OCI-LY1 (cell line): ENCODE data around the gene THRSP.

ENCODE experiments used
- H2AFZ ChIP-seq: fragments of 200-600 bp; sonication (generic), shearing (Covaris generic); 2 replicates; pipeline ENCODE4 v1.6.0; 2014; ENCODE audit warnings: antibody characterized with exemption, mild to moderate bottlenecking, low read length
- H3F3A ChIP-seq: fragments of 200-600 bp; sonication (generic), shearing (Covaris generic); 2 replicates; pipeline ENCODE4 v1.6.0; 2014; ENCODE audit warnings: mild to moderate bottlenecking, antibody characterized with exemption, low read length, moderate library complexity; ENCODE audit not compliant: insufficient read depth
- H3K27ac ChIP-seq: fragments of 200-600 bp; sonication (generic); 2 replicates; pipeline ENCODE4 v1.5.1; 2014; ENCODE audit warnings: low read length, mixed run types, mild to moderate bottlenecking, low read depth; ENCODE audit not compliant: poor library complexity, severe bottlenecking
- H3K27me3 ChIP-seq: fragments of 200-600 bp; sonication (generic); 2 replicates; pipeline ENCODE4 v1.6.0; 2014; ENCODE audit warnings: antibody characterized with exemption, mild to moderate bottlenecking, low read length, moderate library complexity; ENCODE audit not compliant: insufficient read depth
- H3K36me3 ChIP-seq: fragments of 200-600 bp; sonication (generic); 2 replicates; pipeline ENCODE4 v1.6.1; 2014; ENCODE audit warnings: mild to moderate bottlenecking, antibody characterized with exemption, low read length, moderate library complexity, mixed read lengths; ENCODE audit not compliant: insufficient read depth
- H3K4me1 ChIP-seq: fragments of 200-600 bp; sonication (generic); 2 replicates; pipeline ENCODE4 v1.5.1; 2014; ENCODE audit warnings: mild to moderate bottlenecking, low read length, moderate library complexity; ENCODE audit not compliant: insufficient read depth, severe bottlenecking
- H3K4me2 ChIP-seq: fragments of 200-600 bp; sonication (generic), shearing (Covaris generic); 2 replicates; pipeline ENCODE4 v1.6.1; 2014; ENCODE audit warnings: low read length
- H3K4me3 ChIP-seq: fragments of 200-600 bp; sonication (generic); 2 replicates; pipeline ENCODE4 v1.5.1; 2014; ENCODE audit warnings: low read length, low read depth, mild to moderate bottlenecking, mixed read lengths; ENCODE audit not compliant: poor library complexity, severe bottlenecking
- H3K79me2 ChIP-seq: fragments of 200-600 bp; shearing (Covaris generic); 2 replicates; pipeline ENCODE4 v1.6.1; 2016; ENCODE audit warnings: mixed run types, low read length, mixed read lengths; ENCODE audit not compliant: insufficient read depth
- H3K9ac ChIP-seq: fragments of 200-600 bp; sonication (generic), shearing (Covaris generic); 2 replicates; pipeline ENCODE4 v1.6.1; 2014; ENCODE audit warnings: mild to moderate bottlenecking, low read length, mixed read lengths
- H3K9me2 ChIP-seq: fragments of 200-600 bp; sonication (generic), shearing (Covaris generic); 2 replicates; pipeline ENCODE4 v1.6.1; 2014; ENCODE audit warnings: low read depth, mild to moderate bottlenecking, low read length, mixed read lengths
- H3K9me3 ChIP-seq: fragments of 200-600 bp; shearing (Covaris generic); 2 replicates; pipeline ENCODE4 v1.6.1; 2014; ENCODE audit warnings: low read length, mixed read lengths
- H4K20me1 ChIP-seq: fragments of 200-600 bp; sonication (generic), shearing (Covaris generic); 2 replicates; pipeline ENCODE4 v1.6.0; 2016; ENCODE audit warnings: mild to moderate bottlenecking, low read length; ENCODE audit not compliant: insufficient read depth
- CTCF ChIP-seq: fragments of 200-600 bp; sonication (generic), shearing (Covaris generic); IDR thresholded peaks from 2 replicates; pipeline ENCODE4 v1.5.1; 2017; ENCODE audit warnings: mild to moderate bottlenecking, antibody characterized with exemption, low read length, moderate library complexity, mixed read lengths
- EZH2 ChIP-seq: fragments of 200-600 bp; sonication (generic), shearing (Covaris generic); IDR thresholded peaks from 2 replicates; pipeline ENCODE4 v1.8.0; 2017; ENCODE audit warnings: borderline replicate concordance, mixed run types, mild to moderate bottlenecking, antibody characterized with exemption, low read length, moderate library complexity, mixed read lengths

THRSP gene

GRCh38 chr11:78032090-78032489, 31.6 kb upstream of the THRSP start:
- H4K20me1 ChIP-seq: no peaks in the 10 kb centered on the region
- no peaks in the 10 kb centered on the region for H3K9me3 ChIP-seq
- H3K79me2 ChIP-seq: no peaks in the 10 kb centered on the region
- TF ChIP-seq EZH2: no peak
- no peak for TF ChIP-seq CTCF
- no peak overlapping the region for H3K27ac ChIP-seq
- H3K9ac ChIP-seq: no peak overlapping the region
- H3K36me3 ChIP-seq: no peaks in the 10 kb centered on the region
- no peaks in the 10 kb centered on the region for H3K27me3 ChIP-seq
- H3K9me2 ChIP-seq: no peaks in the 10 kb centered on the region
- H3K4me2 ChIP-seq: no peak overlapping the region
- no peak overlapping the region for H3K4me3 ChIP-seq
- H2AFZ ChIP-seq: no peak overlapping the region
- H3F3A ChIP-seq: no peaks in the 10 kb centered on the region
- H3K4me1 ChIP-seq: peaks cover 5% of the 10 kb centered on the region

DNA sequence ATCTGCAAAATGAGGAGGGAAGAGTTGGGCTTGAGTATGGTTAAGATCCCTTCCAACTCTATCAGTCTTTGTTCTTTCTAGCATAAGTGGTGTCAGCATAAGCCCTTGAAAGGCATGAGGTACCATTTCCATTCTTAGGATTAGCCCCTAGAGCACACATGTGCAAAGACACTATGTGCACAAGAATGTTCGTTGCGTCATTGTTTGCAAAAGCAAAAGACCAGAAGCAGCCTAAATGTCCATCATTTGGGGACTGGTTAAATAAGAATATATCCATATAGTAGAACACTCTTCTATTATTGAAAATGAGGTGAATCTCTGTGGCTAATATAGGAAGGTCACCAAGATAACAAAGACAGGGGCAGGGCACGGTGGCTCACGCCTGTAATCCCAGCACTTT, 30.6 kb upstream of the THRSP start:
- no peaks in the 10 kb centered on the region for H3K79me2 ChIP-seq
- H2AFZ ChIP-seq: no peak overlapping the region
- H3K9me3 ChIP-seq: no peaks in the 10 kb centered on the region
- H3K36me3 ChIP-seq: no peaks in the 10 kb centered on the region
- TF ChIP-seq EZH2 (no peak), CTCF (no peak)
- no peak overlapping the region for H3K9ac ChIP-seq
- H4K20me1 ChIP-seq: no peaks in the 10 kb centered on the region
- no peaks in the 10 kb centered on the region for H3F3A ChIP-seq
- peaks cover 5% of the 10 kb centered on the region for H3K4me1 ChIP-seq
- H3K4me2 ChIP-seq: no peak overlapping the region
- H3K27me3 ChIP-seq: no peaks in the 10 kb centered on the region
- H3K4me3 ChIP-seq: no peak overlapping the region
- no peak overlapping the region for H3K27ac ChIP-seq
- H3K9me2 ChIP-seq: no peaks in the 10 kb centered on the region

GRCh38 chr11:78034623-78035022, 29.0 kb upstream of the THRSP start:
- Histone ChIP-seq H3K4me1 (peaks cover 16% of the 10 kb centered on the region), H2AFZ (no peak overlapping the region), H3K9me3 (no peaks in the 10 kb centered on the region), H3K36me3 (no peaks in the 10 kb centered on the region), H4K20me1 (no peaks in the 10 kb centered on the region), H3K27me3 (no peaks in the 10 kb centered on the region), H3K9me2 (no peaks in the 10 kb centered on the region), H3F3A (no peaks in the 10 kb centered on the region), H3K9ac (no peak overlapping the region), H3K27ac (no peak overlapping the region), H3K4me3 (no peak overlapping the region), H3K4me2 (no peak overlapping the region), H3K79me2 (no peaks in the 10 kb centered on the region)
- TF ChIP-seq EZH2: no peak
- peak; percentile 33; the same call in 1 of the 2 replicates for TF ChIP-seq CTCF
